HCT116 (cell line): ENCODE results near the gene GRIN1. TPM values are rescaled to one million over a fixed set of nuclear protein-coding genes. Genes with fewer than 3 reads are reported as not detected.

Experiments
- ATAC-seq: fragments of 200-7000 bp; cut with Tn5 transposase; 2 replicates; pipeline ENCODE4 v1.9.1; 2020; ENCODE audit warnings: mild to moderate bottlenecking, moderate library complexity
- BruUV-seq: library from RNA; stranded (reverse); fragments of 400-500 nt; replicated peaks from 2 replicates; lab custom pipeline; 2021; lab: Mats Ljungman, UMichigan
- CTCF ChIA-PET: fragments of 300-600 bp; sonication (Branson Sonifier 250); formaldehyde crosslinking; loops from one replicate; lab custom pipeline; 2021; ENCODE audit warnings: antibody characterized with exemption; lab: Charles Lee
- POLR2A ChIA-PET: fragments of 300-600, 350-600 bp; sonication (Branson Sonifier 250); formaldehyde crosslinking; loops from one replicate; lab custom pipeline; 2021; ENCODE audit warnings: antibody characterized with exemption; lab: Charles Lee
- RAD21 ChIA-PET, 2 experiments: fragments of 300-600 bp; sonication (Branson Sonifier 250); formaldehyde crosslinking; loops; one replicate each; lab custom pipeline; 2023; ENCODE audit warnings: low total read pairs in 2 of 2; ENCODE audit not compliant: uncharacterized antibody in 2 of 2, unreplicated experiment in 2 of 2, low non-redundant PET in 1 of 2; lab: Charles Lee
- DNase-seq: peaks from one replicate; pipeline ENCODE4 v3.0.0-alpha.2; 2010; ENCODE audit warnings: low read depth, low spot score
- H2AFZ ChIP-seq: fragments of 200-600 bp; shearing (Covaris generic), sonication (generic); 2 replicates; pipeline ENCODE4 v1.6.1; 2017; ENCODE audit warnings: low read depth, mixed run types, mixed read lengths, antibody characterized with exemption, low read length; ENCODE audit not compliant: poor library complexity, severe bottlenecking
- H3K27ac ChIP-seq: 2 replicates; pipeline ENCODE4 v1.5.1; 2012; ENCODE audit warnings: low read depth, low read length
- H3K27me3 ChIP-seq: fragments of 200-600 bp; sonication (generic); 2 replicates; pipeline ENCODE4 v1.6.1; 2016; ENCODE audit warnings: mixed run types, low read length, mixed read lengths; ENCODE audit not compliant: insufficient read depth
- H3K36me3 ChIP-seq, 2 experiments: fragments of 200-500 bp in 1 of 2; fragments of 200-600 bp in 1 of 2; sonication (Bioruptor generic) in 1 of 2; sonication (generic) in 1 of 2; 2 replicates each; pipeline versions ENCODE4 v1.5.1 to v1.6.1; 2014 to 2016; ENCODE audit warnings: low read length in 2 of 2, inconsistent platforms in 1 of 2, mixed read lengths in 1 of 2, mixed run types in 1 of 2; ENCODE audit not compliant: insufficient read depth in 2 of 2, control insufficient read depth in 1 of 2
- H3K4me1 ChIP-seq, 2 experiments: fragments of 200-600 bp in 1 of 2; sonication (generic) in 1 of 2; 2 replicates each; pipeline versions ENCODE4 v1.5.1 to v1.6.1; 2012 to 2017; ENCODE audit warnings: low read length in 2 of 2, inconsistent platforms in 1 of 2, mild to moderate bottlenecking in 1 of 2, mixed read lengths in 1 of 2, mixed run types in 1 of 2, moderate library complexity in 1 of 2; ENCODE audit not compliant: insufficient read depth in 2 of 2, control insufficient read depth in 1 of 2
- H3K4me2 ChIP-seq: fragments of 200-600 bp; sonication (generic); 2 replicates; pipeline ENCODE4 v1.6.1; 2017; ENCODE audit warnings: mixed run types, low read length, mixed read lengths
- H3K4me3 ChIP-seq, 2 experiments: fragments of 200-600 bp in 1 of 2; sonication (generic) in 1 of 2; replicated peaks in 1 of 2; 2 replicates each; pipeline ENCODE4 v1.5.1; 2011 to 2016; ENCODE audit warnings: low read length in 2 of 2, control low read depth in 1 of 2, low read depth in 1 of 2, mild to moderate bottlenecking in 1 of 2, mixed read lengths in 1 of 2, mixed run types in 1 of 2
- H3K79me2 ChIP-seq: fragments of 200-600 bp; sonication (generic); 2 replicates; pipeline ENCODE4 v1.6.1; 2017; ENCODE audit warnings: mild to moderate bottlenecking, mixed run types, low read length, moderate library complexity, mixed read lengths; ENCODE audit not compliant: insufficient read depth
- H3K9ac ChIP-seq: fragments of 200-600 bp; sonication (generic); 2 replicates; pipeline ENCODE4 v1.6.1; 2016; ENCODE audit warnings: low read length, mixed read lengths
- H3K9me2 ChIP-seq: fragments of 200-600 bp; sonication (generic), shearing (Covaris generic); 2 replicates; pipeline ENCODE4 v1.6.1; 2017; ENCODE audit warnings: mixed run types, mild to moderate bottlenecking, moderate library complexity; ENCODE audit not compliant: insufficient read depth
- H3K9me3 ChIP-seq, 2 experiments: fragments of 200-500 bp in 1 of 2; fragments of 200-600 bp in 1 of 2; sonication (Bioruptor generic) in 1 of 2; sonication (generic) in 1 of 2; 2 replicates each; pipeline ENCODE4 v1.6.1; 2014 to 2017; ENCODE audit warnings: low read length in 2 of 2, mixed read lengths in 2 of 2, inconsistent platforms in 1 of 2, low read depth in 1 of 2, mild to moderate bottlenecking in 1 of 2, mixed run types in 1 of 2, moderate library complexity in 1 of 2; ENCODE audit not compliant: control insufficient read depth in 1 of 2, insufficient read depth in 1 of 2
- H4K20me1 ChIP-seq: fragments of 200-600 bp; sonication (generic), shearing (Covaris generic); 2 replicates; pipeline ENCODE4 v1.6.1; 2017; ENCODE audit warnings: mixed run types, mild to moderate bottlenecking, moderate library complexity; ENCODE audit not compliant: insufficient read depth
- CEBPB ChIP-seq: IDR thresholded peaks from 2 replicates; pipeline ENCODE4 v1.6.1; 2012; ENCODE audit warnings: low read depth
- ELF1 ChIP-seq: IDR thresholded peaks from 2 replicates; pipeline ENCODE4 v1.6.1; 2012; ENCODE audit warnings: low read depth, borderline replicate concordance
- EZH2 ChIP-seq: fragments of 200-600 bp; sonication (generic); IDR thresholded peaks from 2 replicates; pipeline ENCODE4 v1.6.1; 2017; ENCODE audit warnings: antibody characterized with exemption, mixed run types
- JUND ChIP-seq: IDR thresholded peaks from 2 replicates; pipeline ENCODE4 v1.6.1; 2012
- POLR2A ChIP-seq: IDR thresholded peaks from 2 replicates; pipeline ENCODE4 v1.7.0; 2011; ENCODE audit warnings: borderline replicate concordance; ENCODE audit not compliant: insufficient read depth, insufficient read length; ENCODE audit errors: extremely low read depth
- POLR2AphosphoS5 ChIP-seq: IDR thresholded peaks from 2 replicates; pipeline ENCODE4 v1.6.1; 2011; ENCODE audit warnings: mild to moderate bottlenecking, low read depth, low read length, moderate library complexity
- RAD21 ChIP-seq: IDR thresholded peaks from 2 replicates; pipeline ENCODE4 v1.6.1; 2012; ENCODE audit warnings: low read depth, mild to moderate bottlenecking
- SIN3A ChIP-seq: IDR thresholded peaks from 2 replicates; pipeline ENCODE4 v1.6.1; 2012; ENCODE audit warnings: low read depth
- SP1 ChIP-seq: IDR thresholded peaks from 2 replicates; pipeline ENCODE4 v1.6.1; 2012; ENCODE audit warnings: low read depth
- SRF ChIP-seq: IDR thresholded peaks from 2 replicates; pipeline ENCODE4 v1.6.1; 2012; ENCODE audit warnings: low read depth
- TCF7L2 ChIP-seq: IDR thresholded peaks from 2 replicates; pipeline ENCODE4 v1.7.0; 2011; ENCODE audit warnings: borderline replicate concordance, inconsistent platforms; ENCODE audit not compliant: insufficient read depth, insufficient read length; ENCODE audit errors: extremely low read depth
- YY1 ChIP-seq: IDR thresholded peaks from 2 replicates; pipeline ENCODE4 v1.6.1; 2011; ENCODE audit warnings: low read length, low read depth, moderate library complexity, mild to moderate bottlenecking; ENCODE audit not compliant: insufficient replicate concordance; ENCODE audit errors: extremely low read depth
- ZFX ChIP-seq: fragments of 450-650 bp; IDR thresholded peaks from 2 replicates; pipeline ENCODE4 v1.6.1; 2017
- ZNF274 ChIP-seq: fragments of 200-500 bp; sonication (Bioruptor generic); IDR thresholded peaks from 2 replicates; pipeline ENCODE4 v1.6.1; 2014; ENCODE audit warnings: mild to moderate bottlenecking, low read depth, low read length, inconsistent platforms
- intact Hi-C: fragments of 100-400 bp; cut with micrococcal nuclease; formaldehyde crosslinking; loops from 2 replicates; pipeline ENCODE4 v1.10.0; 2022
- total RNA-seq: library from RNA; stranded (reverse); gene quantifications from one replicate; pipeline ENCODE4 v1.2.1, GENCODE V29; 2021; ENCODE audit not compliant: unreplicated experiment
- TF ChIP-seq, protein P1 (sequence below): IDR thresholded peaks from 2 replicates; pipeline ENCODE4 v1.6.1; 2012; ENCODE audit warnings: low read depth
- TF ChIP-seq, protein P2 (sequence below): IDR thresholded peaks from 2 replicates; pipeline ENCODE4 v1.6.1; 2012
- TF ChIP-seq, protein P3 (sequence below): IDR thresholded peaks from 2 replicates; pipeline ENCODE4 v1.6.1; 2011; ENCODE audit warnings: mild to moderate bottlenecking, low read length, moderate library complexity; ENCODE audit not compliant: insufficient replicate concordance; ENCODE audit errors: extremely low read depth
- TF ChIP-seq, protein P4 (sequence below), 3 experiments: fragments of 200-600 bp in 1 of 3; sonication (generic) in 1 of 3; IDR thresholded peaks in 2 of 3; conservative IDR thresholded peaks in 1 of 3; 2 replicates each; pipeline ENCODE4 v1.5.1; 2012 to 2017; ENCODE audit warnings: low read depth in 2 of 3, low read length in 2 of 3, antibody characterized with exemption in 1 of 3, borderline replicate concordance in 1 of 3, control low read depth in 1 of 3, mild to moderate bottlenecking in 1 of 3, mixed read lengths in 1 of 3, mixed run types in 1 of 3, moderate library complexity in 1 of 3; ENCODE audit not compliant: insufficient read depth in 1 of 3

GRIN1 gene
- total RNA-seq, 1 experiment from 2014 or later, result 23.1 TPM

DNA sequence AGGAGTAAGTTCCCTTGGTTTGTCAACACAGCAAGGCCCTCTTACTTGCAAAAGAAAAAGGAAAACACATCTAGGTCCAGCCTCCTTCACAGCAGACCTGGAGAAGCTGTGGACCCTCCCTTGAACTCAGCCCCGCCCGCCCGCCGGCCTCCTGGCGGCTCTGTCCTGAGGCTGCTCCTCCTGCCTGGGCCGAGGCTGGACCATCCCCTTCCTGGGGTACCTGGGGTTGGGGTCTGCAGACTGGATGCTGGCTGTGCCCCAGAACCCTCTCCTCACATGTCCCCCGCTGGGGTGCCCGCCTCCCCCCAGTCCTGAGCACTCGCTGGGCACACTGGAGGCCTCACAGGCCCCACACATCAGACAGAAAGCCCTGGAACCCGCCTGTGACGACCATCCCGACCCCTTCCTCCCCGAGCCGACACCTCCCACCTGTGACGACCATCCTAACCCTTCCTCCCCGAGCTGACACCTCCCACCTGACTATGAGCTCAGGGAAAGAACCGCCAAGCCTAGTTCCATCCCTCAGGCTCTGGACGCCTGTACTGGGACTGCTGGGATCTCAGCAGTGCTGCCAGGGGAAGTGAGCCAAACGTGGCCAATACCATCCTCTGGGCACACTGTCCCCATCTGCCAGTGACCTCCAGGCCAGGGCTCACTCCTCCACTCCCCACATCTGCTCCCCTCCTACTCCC lies 40.1 kb downstream of the GRIN1 start (continued):
- TF ChIP-seq, protein P1, sequence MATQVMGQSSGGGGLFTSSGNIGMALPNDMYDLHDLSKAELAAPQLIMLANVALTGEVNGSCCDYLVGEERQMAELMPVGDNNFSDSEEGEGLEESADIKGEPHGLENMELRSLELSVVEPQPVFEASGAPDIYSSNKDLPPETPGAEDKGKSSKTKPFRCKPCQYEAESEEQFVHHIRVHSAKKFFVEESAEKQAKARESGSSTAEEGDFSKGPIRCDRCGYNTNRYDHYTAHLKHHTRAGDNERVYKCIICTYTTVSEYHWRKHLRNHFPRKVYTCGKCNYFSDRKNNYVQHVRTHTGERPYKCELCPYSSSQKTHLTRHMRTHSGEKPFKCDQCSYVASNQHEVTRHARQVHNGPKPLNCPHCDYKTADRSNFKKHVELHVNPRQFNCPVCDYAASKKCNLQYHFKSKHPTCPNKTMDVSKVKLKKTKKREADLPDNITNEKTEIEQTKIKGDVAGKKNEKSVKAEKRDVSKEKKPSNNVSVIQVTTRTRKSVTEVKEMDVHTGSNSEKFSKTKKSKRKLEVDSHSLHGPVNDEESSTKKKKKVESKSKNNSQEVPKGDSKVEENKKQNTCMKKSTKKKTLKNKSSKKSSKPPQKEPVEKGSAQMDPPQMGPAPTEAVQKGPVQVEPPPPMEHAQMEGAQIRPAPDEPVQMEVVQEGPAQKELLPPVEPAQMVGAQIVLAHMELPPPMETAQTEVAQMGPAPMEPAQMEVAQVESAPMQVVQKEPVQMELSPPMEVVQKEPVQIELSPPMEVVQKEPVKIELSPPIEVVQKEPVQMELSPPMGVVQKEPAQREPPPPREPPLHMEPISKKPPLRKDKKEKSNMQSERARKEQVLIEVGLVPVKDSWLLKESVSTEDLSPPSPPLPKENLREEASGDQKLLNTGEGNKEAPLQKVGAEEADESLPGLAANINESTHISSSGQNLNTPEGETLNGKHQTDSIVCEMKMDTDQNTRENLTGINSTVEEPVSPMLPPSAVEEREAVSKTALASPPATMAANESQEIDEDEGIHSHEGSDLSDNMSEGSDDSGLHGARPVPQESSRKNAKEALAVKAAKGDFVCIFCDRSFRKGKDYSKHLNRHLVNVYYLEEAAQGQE, result no peak
- TF ChIP-seq YY1 (no peak), SP1 (no peak), POLR2A (no peak)
- TF ChIP-seq, all 23 proteins: peak for 0

DNA sequence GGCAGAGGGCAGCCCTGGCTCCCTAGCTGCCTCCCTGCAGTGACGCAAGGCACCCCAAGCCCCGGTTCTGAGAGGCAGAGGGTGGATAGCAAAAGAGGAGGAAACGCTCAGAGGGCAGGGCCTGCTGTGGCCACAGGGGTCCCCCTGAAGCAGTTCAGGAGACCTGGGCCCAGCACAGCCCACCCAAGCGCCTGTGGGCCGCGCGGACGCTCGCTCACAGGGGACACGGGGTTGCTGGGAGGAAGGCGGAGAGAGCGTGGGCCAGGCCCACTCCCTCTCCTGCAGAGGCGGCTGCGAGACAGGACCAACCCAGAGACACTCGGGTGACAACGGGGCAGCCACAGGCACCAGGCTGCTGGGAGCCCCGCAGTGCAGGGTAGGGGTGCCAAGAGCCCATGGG lies 40.8 kb downstream of the GRIN1 start:
- RAD21 ChIA-PET, result no interaction called here
- DNase-seq (no peak), ATAC-seq (no peak)
- H3K4me3 ChIP-seq, result no peak overlapping the region
- BruUV-seq, result no TSS peak
- CTCF ChIA-PET, result no interaction called here
- POLR2A ChIA-PET, result no interaction called here
- H3K4me2 ChIP-seq, result no peak overlapping the region
- no peak overlapping the region for H3K27ac ChIP-seq
- H3K9me3 ChIP-seq, result no peaks in the 10 kb centered on the region
- no peak overlapping the region for H3K9ac ChIP-seq
- H4K20me1 ChIP-seq, result no peaks in the 10 kb centered on the region
- peaks cover 0 to 3% of the 10 kb centered on the region in 2 experiments; a peak in 2 of 4 replicates for H3K36me3 ChIP-seq
- H3K79me2 ChIP-seq, result no peaks in the 10 kb centered on the region; the same call in 1 of the 2 replicates
- H3K4me1 ChIP-seq, result peaks cover 0 to 15% of the 10 kb centered on the region in 2 experiments; a peak in 2 of 4 replicates
- H2AFZ ChIP-seq, result no peak overlapping the region
- no peaks in the 10 kb centered on the region for H3K27me3 ChIP-seq
- intact Hi-C loops, result no loop called here
- no peaks in the 10 kb centered on the region for H3K9me2 ChIP-seq
- TF ChIP-seq TCF7L2 (no peak), ELF1 (no peak), CEBPB (no peak), POLR2AphosphoS5 (no peak), SRF (no peak), SP1 (no peak), JUND (no peak), YY1 (no peak), EZH2 (no peak), RAD21 (no peak), SIN3A (no peak), ZFX (no peak), ZNF274 (no peak)
- TF ChIP-seq, protein P2, sequence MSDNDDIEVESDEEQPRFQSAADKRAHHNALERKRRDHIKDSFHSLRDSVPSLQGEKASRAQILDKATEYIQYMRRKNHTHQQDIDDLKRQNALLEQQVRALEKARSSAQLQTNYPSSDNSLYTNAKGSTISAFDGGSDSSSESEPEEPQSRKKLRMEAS, result no peak
- TF ChIP-seq, protein P3, sequence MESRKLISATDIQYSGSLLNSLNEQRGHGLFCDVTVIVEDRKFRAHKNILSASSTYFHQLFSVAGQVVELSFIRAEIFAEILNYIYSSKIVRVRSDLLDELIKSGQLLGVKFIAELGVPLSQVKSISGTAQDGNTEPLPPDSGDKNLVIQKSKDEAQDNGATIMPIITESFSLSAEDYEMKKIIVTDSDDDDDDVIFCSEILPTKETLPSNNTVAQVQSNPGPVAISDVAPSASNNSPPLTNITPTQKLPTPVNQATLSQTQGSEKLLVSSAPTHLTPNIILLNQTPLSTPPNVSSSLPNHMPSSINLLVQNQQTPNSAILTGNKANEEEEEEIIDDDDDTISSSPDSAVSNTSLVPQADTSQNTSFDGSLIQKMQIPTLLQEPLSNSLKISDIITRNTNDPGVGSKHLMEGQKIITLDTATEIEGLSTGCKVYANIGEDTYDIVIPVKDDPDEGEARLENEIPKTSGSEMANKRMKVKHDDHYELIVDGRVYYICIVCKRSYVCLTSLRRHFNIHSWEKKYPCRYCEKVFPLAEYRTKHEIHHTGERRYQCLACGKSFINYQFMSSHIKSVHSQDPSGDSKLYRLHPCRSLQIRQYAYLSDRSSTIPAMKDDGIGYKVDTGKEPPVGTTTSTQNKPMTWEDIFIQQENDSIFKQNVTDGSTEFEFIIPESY, result no peak
- TF ChIP-seq, protein P4, sequence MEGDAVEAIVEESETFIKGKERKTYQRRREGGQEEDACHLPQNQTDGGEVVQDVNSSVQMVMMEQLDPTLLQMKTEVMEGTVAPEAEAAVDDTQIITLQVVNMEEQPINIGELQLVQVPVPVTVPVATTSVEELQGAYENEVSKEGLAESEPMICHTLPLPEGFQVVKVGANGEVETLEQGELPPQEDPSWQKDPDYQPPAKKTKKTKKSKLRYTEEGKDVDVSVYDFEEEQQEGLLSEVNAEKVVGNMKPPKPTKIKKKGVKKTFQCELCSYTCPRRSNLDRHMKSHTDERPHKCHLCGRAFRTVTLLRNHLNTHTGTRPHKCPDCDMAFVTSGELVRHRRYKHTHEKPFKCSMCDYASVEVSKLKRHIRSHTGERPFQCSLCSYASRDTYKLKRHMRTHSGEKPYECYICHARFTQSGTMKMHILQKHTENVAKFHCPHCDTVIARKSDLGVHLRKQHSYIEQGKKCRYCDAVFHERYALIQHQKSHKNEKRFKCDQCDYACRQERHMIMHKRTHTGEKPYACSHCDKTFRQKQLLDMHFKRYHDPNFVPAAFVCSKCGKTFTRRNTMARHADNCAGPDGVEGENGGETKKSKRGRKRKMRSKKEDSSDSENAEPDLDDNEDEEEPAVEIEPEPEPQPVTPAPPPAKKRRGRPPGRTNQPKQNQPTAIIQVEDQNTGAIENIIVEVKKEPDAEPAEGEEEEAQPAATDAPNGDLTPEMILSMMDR (IDR thresholded peaks at IDR 0.05 in 2 of 3, conservative IDR thresholded peaks at IDR 0.05 in 1 of 3; ENCODE audit: borderline replicate concordance in 1 of 3, insufficient read depth in 1 of 3, low read depth in 2 of 3, low read length in 2 of 3), result no peak
